ENCODE results near the gene SLC9B2.

- TF ChIP-seq GATA3 (IDR thresholded peaks at IDR 0.05; ENCODE audit: low read depth, low read length) (no peak), GATA2 (IDR thresholded peaks at IDR 0.05; ENCODE audit: low read depth, low read length) (no peak)
Measured at GRCh38 chr4:103092245-103092644, 15.7 kb upstream of the SLC9B2 start.
